GM08714 (cell line): ENCODE measurements around the gene RAB11FIP4.

Experiments used
- H3K4me3 ChIP-seq: fragments of 200-500 bp; sonication (Bioruptor generic); 2 replicates; pipeline ENCODE4 v1.5.1; 2014; ENCODE audit warnings: mild to moderate bottlenecking, low read length, inconsistent platforms
- ZNF274 ChIP-seq: IDR thresholded peaks from 2 replicates; pipeline ENCODE4 v1.6.1; 2012; ENCODE audit warnings: mild to moderate bottlenecking, low read depth, low read length

The RAB11FIP4 gene

DNA sequence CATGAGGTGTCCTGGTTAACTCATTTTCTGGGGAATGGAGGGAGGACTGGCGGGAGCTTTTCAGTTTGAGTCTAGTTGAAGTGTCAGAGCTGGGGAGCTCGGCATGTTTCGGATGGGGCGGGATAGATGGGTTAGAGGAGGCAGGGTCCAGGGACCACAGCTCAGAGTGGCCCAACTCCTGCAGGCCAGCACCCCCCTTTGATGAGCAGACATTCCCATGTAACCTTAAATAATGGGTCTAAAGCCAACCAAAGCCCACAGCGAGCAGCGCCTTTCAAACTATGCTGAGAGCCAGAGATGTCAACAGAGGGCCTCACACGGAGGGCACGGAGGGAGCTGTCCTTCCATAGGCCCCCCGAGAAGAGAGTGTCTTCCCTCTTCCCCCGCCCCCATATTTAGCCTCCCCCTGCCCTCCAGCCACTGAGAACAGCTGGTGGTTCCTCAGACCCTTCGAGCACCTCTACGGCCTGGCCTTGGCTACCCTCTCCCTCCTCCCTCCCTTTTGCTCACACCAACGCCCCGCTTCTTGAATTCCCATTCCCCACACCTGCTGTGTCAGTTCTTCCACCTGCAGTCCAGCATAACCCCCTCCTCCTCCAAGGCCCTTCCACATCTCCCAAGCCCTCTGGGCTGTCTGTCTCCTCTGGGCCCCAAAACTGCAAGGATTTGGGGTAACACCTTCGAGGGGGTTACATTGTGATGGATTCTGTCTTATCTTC lies 21.8 kb downstream of the RAB11FIP4 start:
- no peak overlapping the region for H3K4me3 ChIP-seq
- no peak for TF ChIP-seq ZNF274

GRCh38 chr17:31413874-31414549 lies 22.5 kb downstream of the RAB11FIP4 start:
- no peak for TF ChIP-seq ZNF274
- no peak overlapping the region for H3K4me3 ChIP-seq

- no peak overlapping the region for H3K4me3 ChIP-seq
- TF ChIP-seq ZNF274 = no peak
Measured at GRCh38 chr17:31414550-31414918, 23.1 kb downstream of the RAB11FIP4 start.

GRCh38 chr17:31415004-31415454 lies 23.6 kb downstream of the RAB11FIP4 start:
- TF ChIP-seq ZNF274 = no peak
- H3K4me3 ChIP-seq = no peak overlapping the region

- TF ChIP-seq ZNF274 = no peak
- no peak overlapping the region for H3K4me3 ChIP-seq
Measured at GRCh38 chr17:31415640-31416502, 24.4 kb downstream of the RAB11FIP4 start.

DNA sequence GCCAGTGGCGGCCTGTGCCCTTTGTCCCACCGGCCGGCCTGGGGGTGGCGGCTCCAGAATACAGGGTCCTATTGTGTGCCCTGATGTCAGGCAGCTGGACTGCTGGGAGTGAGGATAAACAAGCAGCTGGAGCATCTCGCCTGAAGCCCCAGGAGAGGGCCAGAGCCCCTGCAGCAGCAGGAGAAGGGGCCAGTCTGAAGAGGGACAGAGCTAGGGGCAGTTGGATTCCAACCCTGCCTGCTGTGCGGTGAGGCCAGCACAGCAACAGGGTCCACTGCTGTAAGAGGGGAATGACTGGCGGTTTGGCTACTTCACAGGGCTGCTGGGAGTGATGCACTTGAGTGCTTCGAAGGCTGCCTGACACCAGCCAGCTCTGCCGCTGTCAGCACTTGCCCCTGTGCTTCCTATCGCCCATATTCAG lies 25.0 kb downstream of the RAB11FIP4 start:
- no peak overlapping the region for H3K4me3 ChIP-seq
- TF ChIP-seq ZNF274 = no peak

- no peak overlapping the region for H3K4me3 ChIP-seq
- no peak for TF ChIP-seq ZNF274
Measured at GRCh38 chr17:31417051-31417792, 25.7 kb downstream of the RAB11FIP4 start.

DNA sequence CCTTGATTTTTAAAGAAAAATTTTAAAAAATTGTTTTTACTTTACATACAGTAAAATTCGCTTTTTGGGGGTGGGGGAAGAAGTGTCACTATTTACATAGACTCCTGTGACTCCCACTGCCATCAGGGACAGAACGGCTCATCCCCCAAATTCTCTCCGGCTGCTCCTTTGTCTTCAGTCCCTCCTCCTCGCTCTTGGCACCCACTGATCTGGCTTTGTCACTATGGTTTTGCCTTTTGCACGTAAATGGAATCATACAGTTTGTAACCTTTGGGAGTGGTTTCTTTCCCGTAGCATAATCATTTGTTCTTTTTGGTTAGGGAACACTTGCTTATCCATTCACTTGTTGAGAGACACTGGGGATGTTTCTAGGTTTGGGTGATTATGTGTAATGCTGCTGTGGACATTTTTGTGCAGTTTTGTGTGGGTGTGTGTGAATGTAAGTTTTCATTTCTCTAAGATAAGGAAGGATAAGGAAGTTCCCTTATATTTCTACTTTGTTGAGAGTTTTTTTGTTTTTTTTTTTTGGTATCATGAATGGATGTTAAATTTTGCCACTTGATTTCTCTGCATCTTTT lies 27.4 kb downstream of the RAB11FIP4 start:
- no peak for TF ChIP-seq ZNF274

DNA sequence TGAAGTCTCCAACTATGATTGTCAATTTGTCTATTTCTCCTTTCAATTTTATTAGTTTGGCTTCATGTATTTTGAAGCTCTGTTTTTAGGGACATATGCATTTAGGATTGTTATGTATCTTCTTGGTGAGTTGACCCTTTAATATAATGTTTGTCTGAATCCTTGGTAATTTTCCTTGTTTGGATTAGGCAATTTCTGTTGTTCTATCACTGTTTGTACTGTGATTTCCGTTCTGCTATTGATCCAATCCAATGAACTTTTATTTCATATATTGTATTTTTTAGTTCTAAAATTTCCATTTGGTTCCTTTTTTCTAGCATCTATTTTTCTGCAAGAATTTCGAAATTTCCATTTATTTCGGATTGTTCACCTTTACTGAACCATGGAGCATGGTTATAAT lies 31.0 kb downstream of the RAB11FIP4 start:
- no peak overlapping the region for H3K4me3 ChIP-seq
- no peak for TF ChIP-seq ZNF274

More for the DNA sequence above, 27.4 kb downstream of the RAB11FIP4 start:
- H3K4me3 ChIP-seq = no peak overlapping the region

DNA sequence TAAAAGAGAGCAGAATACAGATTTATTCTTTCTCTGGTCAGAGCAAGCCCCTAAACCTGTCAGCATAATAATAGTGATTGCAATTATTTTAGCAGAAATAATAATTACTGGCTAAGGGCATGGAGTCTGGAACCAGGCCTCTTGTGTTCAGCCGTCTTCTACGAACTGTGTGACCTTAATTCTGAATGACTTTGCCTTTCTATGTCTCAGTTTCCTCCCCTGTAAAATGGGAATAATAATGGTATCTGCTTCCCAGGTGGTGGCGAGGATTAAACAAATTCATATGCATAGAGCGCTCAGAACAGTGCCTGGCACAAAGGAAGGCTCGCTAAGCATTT lies 33.4 kb downstream of the RAB11FIP4 start:
- no peak overlapping the region for H3K4me3 ChIP-seq

DNA sequence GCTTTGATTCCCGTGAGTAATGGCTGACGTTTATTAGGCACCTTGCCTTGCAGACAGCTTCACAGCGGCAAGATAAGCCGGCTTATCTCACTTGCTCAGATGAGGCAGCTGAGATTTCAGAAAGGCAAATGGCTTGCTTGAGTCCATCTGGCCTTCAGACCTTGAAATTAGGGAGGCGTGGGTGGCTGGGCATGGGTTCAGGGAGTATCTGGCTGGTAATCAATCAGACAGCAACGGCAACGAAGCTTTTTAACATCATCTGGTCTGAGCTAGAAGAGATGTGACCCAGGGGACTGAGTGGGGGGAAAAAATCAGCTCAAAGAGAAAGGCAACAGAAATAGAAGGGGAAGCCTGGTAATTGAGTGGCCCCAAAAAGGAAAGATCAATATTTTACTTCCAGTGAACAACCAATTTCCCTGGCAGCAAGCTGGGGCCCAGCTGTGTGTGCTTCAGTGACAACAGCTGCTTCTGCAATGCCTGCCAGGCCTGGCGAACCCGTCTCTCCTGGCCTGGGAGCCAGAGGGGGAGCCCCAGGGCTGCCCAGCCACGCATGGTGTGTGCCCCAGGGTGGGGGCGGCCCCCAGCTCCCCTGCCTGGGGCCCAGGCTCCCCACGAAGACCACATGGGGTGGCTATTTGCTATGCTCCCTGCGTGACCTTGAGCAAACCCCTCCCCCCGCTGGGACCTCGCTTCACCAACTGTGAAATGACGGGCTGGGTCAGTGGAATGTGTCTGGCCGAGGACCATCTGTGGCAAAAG lies 34.0 kb downstream of the RAB11FIP4 start:
- no peak overlapping the region for H3K4me3 ChIP-seq
- no peak for TF ChIP-seq ZNF274

More for the DNA sequence above, 33.4 kb downstream of the RAB11FIP4 start:
- TF ChIP-seq ZNF274 = no peak

DNA sequence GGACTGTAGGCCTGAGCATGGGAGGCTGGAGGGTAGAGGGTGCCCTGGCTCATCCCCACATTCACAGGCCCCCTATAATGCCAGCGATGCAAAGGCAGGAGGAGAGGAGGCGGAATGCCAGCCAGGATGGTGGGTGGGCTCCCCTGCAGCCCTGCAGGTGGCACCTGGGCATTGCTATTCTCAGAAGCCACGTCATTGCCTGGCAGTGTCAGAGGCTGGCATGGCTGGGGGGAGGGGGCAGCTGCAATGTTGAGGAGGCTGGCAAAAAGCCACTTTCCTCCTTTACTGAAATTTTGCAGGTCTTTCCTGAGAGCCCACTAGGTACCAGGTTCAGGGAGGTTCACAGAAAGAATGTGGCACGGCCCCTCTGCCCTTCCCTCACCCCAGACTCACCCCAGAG lies 36.2 kb downstream of the RAB11FIP4 start:
- TF ChIP-seq ZNF274 = no peak
- H3K4me3 ChIP-seq = no peak overlapping the region

DNA sequence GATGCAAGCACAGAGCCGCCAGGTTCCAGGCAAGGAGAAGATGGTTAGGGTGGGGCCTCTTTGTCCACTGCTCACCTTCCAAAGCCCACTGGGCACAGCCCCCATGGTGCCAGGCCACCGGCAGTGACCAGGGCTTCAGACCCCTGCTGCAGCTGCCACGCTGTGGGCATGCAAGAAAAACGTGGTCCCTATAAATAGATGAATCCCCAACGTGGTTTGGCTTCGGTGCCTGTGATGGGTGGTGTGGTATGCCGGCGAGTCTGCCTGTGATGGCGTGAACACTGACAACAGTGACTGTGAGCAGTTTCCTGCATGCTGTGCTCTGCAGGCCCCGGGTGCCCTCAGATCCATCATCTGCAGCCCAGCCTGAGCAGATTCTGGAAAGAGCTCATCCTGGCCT lies 36.6 kb downstream of the RAB11FIP4 start:
- no peak overlapping the region for H3K4me3 ChIP-seq
- no peak for TF ChIP-seq ZNF274
